Parathyroid adenoma (tissue), 2 donors: ENCODE measurements around the gene CYP3A5.
"Not testable (repeated sequence)": the region's sequence is repeated elsewhere in the genome, so short reads cannot be mapped to it uniquely, and the experiment has no call there.

Experiments used
- H2AFZ ChIP-seq: fragments of 300-600 bp; sonication (generic); one replicate; pipeline ENCODE4 v1.7.0; 2017; ENCODE audit warnings: antibody characterized with exemption, mild to moderate bottlenecking
- H3K27ac ChIP-seq: fragments of 300-600 bp; sonication (generic); one replicate; pipeline ENCODE4 v1.7.0; 2017
- H3K27me3 ChIP-seq: fragments of 300-600 bp; sonication (generic); one replicate; pipeline ENCODE4 v1.7.0; 2017; ENCODE audit warnings: low read length; ENCODE audit not compliant: control insufficient read depth, insufficient read depth
- H3K36me3 ChIP-seq: fragments of 300-600 bp; sonication (generic); one replicate; pipeline ENCODE4 v1.7.0; 2017; ENCODE audit warnings: low read length; ENCODE audit not compliant: control insufficient read depth, insufficient read depth
- H3K4me1 ChIP-seq: fragments of 300-600 bp; sonication (generic); one replicate; pipeline ENCODE4 v1.7.0; 2017; ENCODE audit warnings: control low read depth
- H3K4me2 ChIP-seq: fragments of 300-600 bp; sonication (generic); one replicate; pipeline ENCODE4 v1.7.0; 2017; ENCODE audit warnings: low read length
- H3K4me3 ChIP-seq: fragments of 300-600 bp; sonication (generic); one replicate; pipeline ENCODE4 v1.7.0; 2017; ENCODE audit warnings: low read depth, low read length
- H3K79me2 ChIP-seq: fragments of 300-600 bp; sonication (generic); one replicate; pipeline ENCODE4 v1.7.0; 2017; ENCODE audit warnings: control low read depth
- H3K9ac ChIP-seq: fragments of 300-600 bp; sonication (generic); one replicate; pipeline ENCODE4 v1.7.0; 2017; ENCODE audit warnings: mild to moderate bottlenecking
- H3K9me3 ChIP-seq: fragments of 300-600 bp; sonication (generic); one replicate; pipeline ENCODE4 v1.7.0; 2017; ENCODE audit warnings: low read length; ENCODE audit not compliant: control insufficient read depth
- TF ChIP-seq, protein P1 (sequence below): fragments of 300-600 bp; sonication (generic); IDR thresholded peaks from one replicate; pipeline ENCODE4 v1.7.0; 2017; ENCODE audit warnings: antibody characterized with exemption, mild to moderate bottlenecking
- donor health status: primary hyperparathyroidism.

Gene CYP3A5

DNA sequence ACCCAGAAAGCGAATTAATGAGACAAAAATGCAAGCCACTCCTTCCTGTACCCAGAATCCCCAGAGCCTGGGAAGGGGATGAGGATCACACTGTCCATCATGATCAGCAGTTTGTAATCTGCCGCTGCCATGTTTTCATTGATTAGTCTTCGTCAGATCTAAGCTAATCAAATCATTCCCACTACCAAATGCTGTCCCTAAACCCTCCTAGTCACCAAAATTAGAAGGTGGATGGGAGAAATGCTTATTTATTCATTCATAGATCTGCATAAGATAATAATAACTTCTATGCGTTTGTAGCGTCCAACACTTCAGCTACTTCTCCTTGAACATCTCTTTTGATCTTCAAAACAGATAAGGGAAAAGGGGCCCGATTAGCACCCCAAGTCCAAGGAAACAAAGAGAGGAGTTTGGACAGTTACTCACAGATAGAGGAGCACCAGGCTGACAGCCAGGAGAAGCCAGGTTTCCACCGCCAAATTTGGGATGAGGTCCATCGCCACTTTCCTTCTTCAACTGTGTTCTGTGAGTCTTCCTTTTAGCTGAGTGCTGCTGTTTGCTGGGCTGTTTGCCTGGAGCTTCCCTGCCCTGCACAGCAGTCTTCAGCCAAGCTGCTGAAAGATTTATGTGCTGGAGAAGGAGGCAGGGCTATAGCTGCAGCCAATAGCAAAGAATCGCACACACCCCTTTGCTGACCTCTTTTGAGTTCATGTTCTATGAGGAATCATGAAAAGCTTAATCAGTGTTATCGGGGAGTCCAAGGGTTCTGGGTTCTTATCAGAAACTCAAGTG lies at the start of gene CYP3A5:
CYP3A5 (minus strand) TSS at position 597 of the 792 bp plus-strand sequence; CDS start at position 497, 100 bp downstream.
- Histone ChIP-seq H3K4me3 (no peak within 1 kb of the TSS), H3K9me3 (no peaks in the 10 kb centered on the region), H3K4me2 (peak within 1 kb of the TSS; percentile 37), H3K36me3 (no peaks in the 10 kb centered on the region), H3K27me3 (no peaks in the 10 kb centered on the region), H3K27ac (no peak within 1 kb of the TSS), H2AFZ (no peak within 1 kb of the TSS), H3K79me2 (no peaks in the 10 kb centered on the region), H3K4me1 (no peaks in the 10 kb centered on the region), H3K9ac (no peak within 1 kb of the TSS)
- TF ChIP-seq, protein P1, sequence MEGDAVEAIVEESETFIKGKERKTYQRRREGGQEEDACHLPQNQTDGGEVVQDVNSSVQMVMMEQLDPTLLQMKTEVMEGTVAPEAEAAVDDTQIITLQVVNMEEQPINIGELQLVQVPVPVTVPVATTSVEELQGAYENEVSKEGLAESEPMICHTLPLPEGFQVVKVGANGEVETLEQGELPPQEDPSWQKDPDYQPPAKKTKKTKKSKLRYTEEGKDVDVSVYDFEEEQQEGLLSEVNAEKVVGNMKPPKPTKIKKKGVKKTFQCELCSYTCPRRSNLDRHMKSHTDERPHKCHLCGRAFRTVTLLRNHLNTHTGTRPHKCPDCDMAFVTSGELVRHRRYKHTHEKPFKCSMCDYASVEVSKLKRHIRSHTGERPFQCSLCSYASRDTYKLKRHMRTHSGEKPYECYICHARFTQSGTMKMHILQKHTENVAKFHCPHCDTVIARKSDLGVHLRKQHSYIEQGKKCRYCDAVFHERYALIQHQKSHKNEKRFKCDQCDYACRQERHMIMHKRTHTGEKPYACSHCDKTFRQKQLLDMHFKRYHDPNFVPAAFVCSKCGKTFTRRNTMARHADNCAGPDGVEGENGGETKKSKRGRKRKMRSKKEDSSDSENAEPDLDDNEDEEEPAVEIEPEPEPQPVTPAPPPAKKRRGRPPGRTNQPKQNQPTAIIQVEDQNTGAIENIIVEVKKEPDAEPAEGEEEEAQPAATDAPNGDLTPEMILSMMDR: no peak

DNA sequence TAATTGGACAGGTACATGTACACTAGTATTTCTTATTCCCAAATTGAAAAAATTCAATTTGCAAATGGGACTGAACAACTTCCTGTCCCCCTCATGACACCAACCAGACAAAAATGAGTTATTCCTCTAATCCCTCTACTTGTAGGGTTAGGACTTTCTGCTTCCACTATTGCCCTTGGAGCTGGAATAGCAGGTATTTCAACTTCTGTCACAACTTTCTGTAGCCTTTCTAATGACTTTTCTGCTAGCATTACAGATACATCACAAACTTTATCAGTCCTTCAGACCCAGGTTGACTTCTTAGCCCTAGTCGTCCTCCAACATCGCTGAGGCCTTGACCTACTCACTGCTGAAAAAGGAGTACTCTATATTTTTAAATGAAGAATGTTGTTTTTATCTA lies 48.8 kb upstream of the CYP3A5 start:
- H3K27ac ChIP-seq: no peak overlapping the region

DNA sequence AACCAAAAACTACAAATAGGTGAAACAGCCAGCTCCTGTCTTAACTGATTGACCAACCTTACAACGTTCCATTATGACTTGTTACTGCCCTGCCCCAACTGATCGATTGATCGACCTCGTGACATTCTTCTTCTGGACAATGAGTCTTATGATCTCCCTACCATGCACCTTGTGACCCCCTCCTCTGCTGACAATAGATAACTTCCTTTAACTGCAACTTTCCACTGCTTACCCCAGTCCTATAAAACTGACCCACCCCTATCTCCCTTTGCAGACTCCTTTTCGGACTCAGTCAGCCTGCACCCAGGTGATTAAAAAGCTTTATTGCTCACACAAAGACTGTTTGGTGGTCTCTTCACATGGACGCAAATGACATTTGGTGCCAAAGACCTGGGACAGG lies 43.4 kb upstream of the CYP3A5 start:
- not testable (repeated sequence) for H3K4me3 ChIP-seq, H3K4me1 ChIP-seq, H3K36me3 ChIP-seq, H3K79me2 ChIP-seq, H3K9me3 ChIP-seq, H3K27me3 ChIP-seq, H3K4me2 ChIP-seq, H2AFZ ChIP-seq, H3K27ac ChIP-seq, H3K9ac ChIP-seq

More for the DNA sequence above, 48.8 kb upstream of the CYP3A5 start:
- no peak overlapping the region for H3K4me2 ChIP-seq
- H3K9me3 ChIP-seq: no peaks in the 10 kb centered on the region
- no peak overlapping the region for H2AFZ ChIP-seq
- no peaks in the 10 kb centered on the region for H3K4me1 ChIP-seq
- TF ChIP-seq, protein P1: no peak
- no peak overlapping the region for H3K9ac ChIP-seq
- H3K27me3 ChIP-seq: no peaks in the 10 kb centered on the region
- no peak overlapping the region for H3K4me3 ChIP-seq
- H3K36me3 ChIP-seq: no peaks in the 10 kb centered on the region
- H3K79me2 ChIP-seq: no peaks in the 10 kb centered on the region

DNA sequence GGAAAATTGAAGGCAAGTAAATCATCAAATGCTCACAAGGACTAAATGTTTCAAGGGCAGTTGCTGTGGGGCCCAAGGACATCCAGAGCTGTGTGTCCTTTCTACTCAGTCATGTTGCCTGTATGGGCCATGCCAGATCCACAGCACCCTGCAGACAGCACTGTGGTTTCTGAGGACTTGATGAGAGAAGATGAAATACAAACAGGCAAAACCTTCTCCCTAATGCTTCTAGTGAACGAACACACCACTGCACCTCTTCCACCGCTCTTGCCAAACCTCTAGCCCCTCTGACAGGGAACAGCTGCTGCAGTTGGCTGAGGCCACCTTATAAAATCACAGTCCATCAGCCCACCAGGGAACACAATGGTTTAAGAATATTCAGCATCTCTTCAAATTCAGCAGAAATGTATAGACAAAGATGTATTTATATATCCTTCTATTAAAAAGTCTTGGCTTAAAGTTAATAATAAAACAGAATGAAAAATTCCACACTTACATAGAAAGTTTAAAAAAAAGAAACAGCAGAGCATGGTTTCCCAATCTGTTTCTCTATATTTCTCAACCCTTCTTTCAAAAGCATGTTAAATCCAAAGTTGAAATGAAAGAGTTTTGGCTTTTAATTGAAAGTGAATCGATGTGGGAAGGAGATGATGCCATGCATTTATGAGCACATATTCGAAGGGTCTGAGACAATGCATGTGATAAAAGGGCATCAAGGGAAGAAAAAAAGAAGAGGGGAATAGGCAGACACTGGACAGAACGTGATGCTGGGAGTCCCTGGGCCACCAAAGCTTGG lies 41.2 kb upstream of the CYP3A5 start:
- Histone ChIP-seq H3K36me3 (no peaks in the 10 kb centered on the region), H3K9me3 (no peaks in the 10 kb centered on the region), H3K27ac (no peak overlapping the region), H3K4me1 (no peaks in the 10 kb centered on the region), H2AFZ (no peak overlapping the region), H3K4me3 (no peak overlapping the region), H3K27me3 (no peaks in the 10 kb centered on the region), H3K79me2 (no peaks in the 10 kb centered on the region), H3K9ac (no peak overlapping the region), H3K4me2 (no peak overlapping the region)
- TF ChIP-seq, protein P1: no peak

DNA sequence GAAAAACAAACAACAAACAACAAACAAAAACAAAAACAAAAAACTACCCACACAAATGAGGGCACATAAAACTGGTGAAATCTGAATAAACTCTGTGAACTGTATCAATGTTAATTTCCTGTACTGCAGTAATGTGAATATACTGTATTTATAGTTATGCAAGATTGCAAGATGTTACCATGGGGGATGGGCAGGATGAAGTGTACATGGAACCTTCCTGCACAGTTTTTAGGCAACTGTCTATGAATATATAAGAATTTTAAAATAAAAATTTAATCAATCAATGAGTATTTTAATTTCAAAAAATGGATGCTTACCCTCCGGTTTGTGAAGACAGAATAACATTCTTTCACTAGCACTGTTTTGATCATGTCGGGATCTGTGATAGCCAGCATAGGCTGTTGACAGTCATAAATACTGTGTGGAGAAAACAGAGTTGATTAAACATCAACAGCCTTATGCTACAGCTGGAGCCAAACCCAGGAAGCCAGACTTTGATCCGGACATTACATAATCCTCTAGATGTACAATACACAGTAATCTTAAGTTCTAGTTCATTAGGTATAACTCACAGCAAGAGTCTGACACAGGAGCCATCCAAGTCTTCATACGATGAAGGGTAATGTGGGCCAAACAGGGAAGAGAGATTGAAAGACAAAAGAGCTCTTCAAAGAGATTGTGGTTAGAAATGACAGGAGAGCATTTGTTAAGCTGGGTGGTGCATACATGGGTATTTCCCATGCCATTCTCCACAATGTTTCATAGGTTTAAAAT lies 40.4 kb upstream of the CYP3A5 start:
- TF ChIP-seq, protein P1: no peak
- H3K9ac ChIP-seq: no peak overlapping the region
- no peaks in the 10 kb centered on the region for H3K79me2 ChIP-seq
- H3K4me3 ChIP-seq: no peak overlapping the region
- no peaks in the 10 kb centered on the region for H3K36me3 ChIP-seq
- no peaks in the 10 kb centered on the region for H3K4me1 ChIP-seq
- H2AFZ ChIP-seq: no peak overlapping the region
- no peaks in the 10 kb centered on the region for H3K9me3 ChIP-seq
- H3K4me2 ChIP-seq: no peak overlapping the region
- no peak overlapping the region for H3K27ac ChIP-seq
- no peaks in the 10 kb centered on the region for H3K27me3 ChIP-seq
